ENCODE results near the gene SMG6.
"Not testable (repeated sequence)": the region's sequence is repeated elsewhere in the genome, so short reads cannot be mapped to it uniquely, and the experiment has no call there.

The SMG6 gene

DNA sequence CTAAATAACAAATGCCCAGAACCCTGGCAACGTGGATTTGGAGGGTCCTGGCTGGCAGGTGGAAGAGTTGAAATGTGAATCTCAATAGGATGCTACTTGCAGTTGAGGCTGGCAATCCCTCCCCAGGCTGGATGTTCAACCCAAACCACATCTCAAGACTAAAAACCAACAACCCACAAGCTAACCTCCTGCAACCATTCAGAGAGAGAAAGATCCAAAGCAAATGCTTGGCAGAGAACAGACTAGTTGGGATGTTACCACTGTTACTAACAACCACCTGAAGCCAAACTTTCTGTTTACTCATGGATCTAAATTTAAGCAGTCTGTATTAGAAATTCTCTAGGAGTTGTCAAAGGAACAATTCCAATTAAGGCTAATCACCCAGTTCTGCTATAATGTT lies 27.9 kb downstream of the SMG6 start:
- Histone ChIP-seq H3K9ac (ENCODE audit: low read depth, low read length) (no peak overlapping the region), H3K36me3 (ENCODE audit: insufficient read depth, low read length) (peaks cover 57% of the 10 kb centered on the region), H3K27me3 (ENCODE audit: insufficient read depth, low read length) (no peaks in the 10 kb centered on the region), H3K4me1 (ENCODE audit: insufficient read depth, low read length) (no peaks in the 10 kb centered on the region), H3K27ac (ENCODE audit: low read depth, low read length) (no peak overlapping the region), H3K4me3 (ENCODE audit: low read length) (no peak overlapping the region), H3K9me3 (ENCODE audit: insufficient read depth, low read depth, low read length) (no peaks in the 10 kb centered on the region)
- WGBS: 100% methylated on average over 1 of the region's 1 CpG

DNA sequence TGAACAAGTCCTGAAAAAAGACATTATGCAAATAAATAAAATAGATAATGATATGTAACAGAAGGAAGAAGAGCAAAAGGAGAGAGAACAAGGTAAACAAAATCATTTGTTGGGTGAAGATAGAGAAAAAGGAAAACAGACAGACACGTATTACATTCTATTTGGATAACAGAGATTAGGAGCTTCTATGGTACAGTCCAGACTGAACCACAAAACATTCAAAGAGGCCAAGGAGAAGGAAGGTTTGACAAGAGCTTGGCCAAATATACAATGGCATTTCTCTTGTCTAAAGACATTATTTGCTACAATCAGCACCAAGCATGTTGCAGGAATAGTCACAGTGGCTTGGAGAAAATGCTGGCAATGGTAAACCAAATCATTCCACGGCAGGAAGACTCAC lies 29.2 kb downstream of the SMG6 start:
- Histone ChIP-seq H3K36me3 (ENCODE audit: insufficient read depth, low read length) (peaks cover 54% of the 10 kb centered on the region), H3K9ac (ENCODE audit: low read depth, low read length) (no peak overlapping the region), H3K27me3 (ENCODE audit: insufficient read depth, low read length) (no peaks in the 10 kb centered on the region), H3K9me3 (ENCODE audit: insufficient read depth, low read depth, low read length) (no peaks in the 10 kb centered on the region), H3K27ac (ENCODE audit: low read depth, low read length) (no peak overlapping the region), H3K4me3 (ENCODE audit: low read length) (no peak overlapping the region), H3K4me1 (ENCODE audit: insufficient read depth, low read length) (no peaks in the 10 kb centered on the region)
- 44% methylated on average over 2 of the region's 2 CpGs for WGBS

DNA sequence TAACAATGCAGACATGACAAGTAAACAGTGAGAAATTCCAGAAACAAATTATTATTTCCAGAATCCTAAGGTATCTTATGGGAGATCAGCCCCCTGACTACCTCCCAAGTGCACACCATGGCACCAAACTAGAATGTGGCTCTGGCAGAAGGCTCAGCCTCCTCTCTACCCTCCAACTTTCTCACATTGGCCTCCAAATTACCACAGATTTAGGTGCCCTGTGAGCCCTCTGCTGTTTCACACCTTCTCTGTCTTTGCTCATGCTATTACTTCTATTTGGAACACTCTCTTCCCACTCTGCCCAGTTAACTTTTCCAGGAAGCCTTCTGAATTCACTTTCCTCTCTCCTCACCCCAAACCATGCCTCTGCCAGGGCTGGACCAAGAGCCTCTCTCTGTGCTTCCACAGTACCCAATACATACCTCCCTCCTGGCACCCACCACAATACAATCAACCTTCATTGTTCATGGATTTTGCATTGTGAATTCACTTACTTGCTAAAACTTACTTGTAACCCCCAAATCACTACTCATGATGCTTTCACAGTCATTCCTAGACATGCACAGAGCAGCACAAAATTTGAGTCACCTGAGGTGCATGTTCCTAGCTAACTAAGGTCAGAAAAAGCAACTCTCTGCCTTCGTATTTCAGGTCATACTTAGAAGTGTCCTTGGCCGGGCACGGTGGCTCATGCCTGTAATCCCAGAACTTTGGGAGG lies 31.4 kb downstream of the SMG6 start:
- Histone ChIP-seq H3K4me1 (ENCODE audit: insufficient read depth, low read length) (no peaks in the 10 kb centered on the region), H3K4me3 (ENCODE audit: low read length) (no peak overlapping the region), H3K9me3 (ENCODE audit: insufficient read depth, low read depth, low read length) (no peaks in the 10 kb centered on the region), H3K36me3 (ENCODE audit: insufficient read depth, low read length) (peaks cover 40% of the 10 kb centered on the region), H3K27me3 (ENCODE audit: insufficient read depth, low read length) (no peaks in the 10 kb centered on the region), H3K9ac (ENCODE audit: low read depth, low read length) (no peak overlapping the region), H3K27ac (ENCODE audit: low read depth, low read length) (no peak overlapping the region)
- WGBS: 93% methylated on average over 3 of the region's 3 CpGs

DNA sequence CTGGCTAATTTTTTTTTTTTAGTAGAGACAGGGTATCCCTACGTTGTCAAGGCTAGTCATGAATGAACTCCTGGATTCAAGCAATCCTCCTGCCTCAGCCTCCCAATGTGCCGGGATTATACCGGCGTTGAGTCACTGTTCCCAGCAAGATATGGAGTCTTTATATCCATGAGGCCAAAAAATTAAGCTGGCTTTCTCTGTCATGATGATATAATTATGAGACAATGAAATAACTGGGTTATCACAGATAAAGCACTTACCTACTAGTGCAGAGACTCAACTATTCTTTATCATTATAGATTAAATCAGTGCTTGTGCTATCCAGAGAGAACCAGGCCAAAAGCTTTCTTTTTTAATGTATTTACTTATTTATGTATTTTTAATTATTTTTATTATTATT lies 36.2 kb downstream of the SMG6 start:
- Histone ChIP-seq H3K4me1 (ENCODE audit: insufficient read depth, low read length) (no peaks in the 10 kb centered on the region), H3K36me3 (ENCODE audit: insufficient read depth, low read length) (peaks cover 32% of the 10 kb centered on the region; the same call in 1 of the 2 replicates), H3K27me3 (ENCODE audit: insufficient read depth, low read length) (no peaks in the 10 kb centered on the region), H3K27ac (ENCODE audit: low read depth, low read length) (no peak overlapping the region), H3K9ac (ENCODE audit: low read depth, low read length) (no peak overlapping the region), H3K4me3 (ENCODE audit: low read length) (no peak overlapping the region), H3K9me3 (ENCODE audit: insufficient read depth, low read depth, low read length) (no peaks in the 10 kb centered on the region)
- 97% methylated on average over 4 of the region's 4 CpGs for WGBS

DNA sequence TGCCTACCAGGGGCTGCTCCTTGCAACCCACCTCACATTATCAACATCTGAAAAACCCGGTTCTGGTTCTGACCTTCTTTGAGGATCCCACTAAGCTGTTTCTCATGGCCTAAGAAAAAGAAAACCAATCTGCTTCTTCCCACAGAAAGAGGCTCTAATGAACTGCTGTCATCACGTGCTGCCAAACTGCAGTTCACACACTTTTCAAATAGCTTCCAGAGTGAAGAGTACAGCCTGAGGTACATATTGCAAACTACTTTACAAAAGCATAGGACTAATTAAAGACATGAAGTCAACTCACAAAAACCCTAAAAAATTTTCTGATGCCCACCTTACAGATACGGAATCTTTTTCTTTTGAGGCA lies 36.7 kb downstream of the SMG6 start:
- H3K4me3 ChIP-seq (ENCODE audit: low read length): no peak overlapping the region
- no peaks in the 10 kb centered on the region for H3K4me1 ChIP-seq (ENCODE audit: insufficient read depth, low read length)
- WGBS: 89% methylated on average over 3 of the region's 3 CpGs
- H3K27me3 ChIP-seq (ENCODE audit: insufficient read depth, low read length): no peaks in the 10 kb centered on the region
- no peak overlapping the region for H3K27ac ChIP-seq (ENCODE audit: low read depth, low read length)
- H3K36me3 ChIP-seq (ENCODE audit: insufficient read depth, low read length): peaks cover 32% of the 10 kb centered on the region; the same call in 1 of the 2 replicates
- no peak overlapping the region for H3K9ac ChIP-seq (ENCODE audit: low read depth, low read length)
- no peaks in the 10 kb centered on the region for H3K9me3 ChIP-seq (ENCODE audit: insufficient read depth, low read depth, low read length)

DNA sequence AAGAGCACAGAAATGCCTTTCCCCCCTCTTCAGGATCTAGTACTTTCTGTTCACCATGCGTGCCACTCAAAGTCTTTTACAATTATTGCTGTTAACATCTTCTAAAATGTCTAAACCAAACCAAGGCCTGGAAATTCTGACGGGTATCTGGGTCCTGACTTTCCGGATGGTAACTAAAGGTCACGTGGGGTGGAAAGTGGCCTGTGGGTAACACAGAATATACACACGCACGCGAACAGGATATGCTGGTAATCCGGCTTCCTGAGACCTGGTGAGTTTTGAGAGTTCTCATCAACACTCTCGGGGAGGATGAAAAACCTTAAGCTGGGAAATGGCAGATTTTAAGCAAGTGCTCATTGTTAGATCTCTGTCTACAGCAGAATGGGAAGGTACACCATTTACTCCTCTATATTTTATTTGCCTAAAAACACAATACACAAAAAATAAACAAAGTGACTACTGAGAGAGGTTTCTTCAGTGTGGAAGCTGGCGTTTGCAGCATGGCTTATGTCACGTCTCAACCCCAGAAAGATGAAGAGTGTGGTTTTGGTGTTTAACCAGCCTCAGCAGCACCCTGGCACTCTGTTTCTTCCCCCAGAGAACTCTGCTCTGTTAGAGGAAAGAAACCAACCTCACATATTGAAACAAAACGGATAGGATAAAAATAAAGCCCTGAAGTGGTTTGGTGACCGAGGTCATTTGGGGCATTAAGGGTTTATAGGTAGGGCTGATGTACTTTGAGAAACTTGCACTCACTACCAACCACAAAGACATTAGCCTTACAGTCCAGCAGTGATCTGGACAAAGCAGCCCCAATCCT lies 37.3 kb downstream of the SMG6 start:
- Histone ChIP-seq H3K9me3 (ENCODE audit: insufficient read depth, low read depth, low read length) (no peaks in the 10 kb centered on the region), H3K36me3 (ENCODE audit: insufficient read depth, low read length) (peaks cover 32% of the 10 kb centered on the region; the same call in 1 of the 2 replicates), H3K27me3 (ENCODE audit: insufficient read depth, low read length) (no peaks in the 10 kb centered on the region), H3K9ac (ENCODE audit: low read depth, low read length) (no peak overlapping the region; the same call in 1 of the 2 replicates), H3K4me1 (ENCODE audit: insufficient read depth, low read length) (no peaks in the 10 kb centered on the region), H3K4me3 (ENCODE audit: low read length) (no peak overlapping the region), H3K27ac (ENCODE audit: low read depth, low read length) (no peak overlapping the region)
- 96% methylated on average over 11 of the region's 13 CpGs for WGBS

DNA sequence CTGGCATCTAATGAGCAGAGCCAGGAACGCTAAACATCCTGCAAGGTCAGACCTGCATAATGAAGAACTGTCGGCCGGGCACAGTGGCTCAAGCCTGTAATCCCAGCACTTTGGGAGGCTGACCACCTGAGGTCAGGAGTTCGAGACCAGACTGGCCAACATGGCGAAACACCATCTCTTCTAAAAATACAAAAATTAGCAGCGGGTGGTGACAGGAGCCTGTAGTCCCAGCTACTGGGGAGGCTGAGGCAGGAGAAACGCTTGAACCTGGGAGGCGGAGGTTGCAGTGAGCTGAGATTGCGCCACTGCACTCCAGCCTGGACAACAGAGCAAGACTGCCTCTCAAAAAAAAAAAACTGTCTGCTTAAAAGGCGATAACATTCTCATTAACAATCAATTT lies 38.4 kb downstream of the SMG6 start:
- not testable (repeated sequence) for H3K9me3 ChIP-seq (ENCODE audit: insufficient read depth, low read depth, low read length); H3K27me3 ChIP-seq (ENCODE audit: insufficient read depth, low read length); H3K4me1 ChIP-seq (ENCODE audit: insufficient read depth, low read length); H3K9ac ChIP-seq (ENCODE audit: low read depth, low read length); H3K27ac ChIP-seq (ENCODE audit: low read depth, low read length); H3K4me3 ChIP-seq (ENCODE audit: low read length)
- WGBS: 95% methylated on average over 10 of the region's 10 CpGs
- peaks cover 25% of the 10 kb centered on the region; the same call in 1 of the 2 replicates for H3K36me3 ChIP-seq (ENCODE audit: insufficient read depth, low read length)

DNA sequence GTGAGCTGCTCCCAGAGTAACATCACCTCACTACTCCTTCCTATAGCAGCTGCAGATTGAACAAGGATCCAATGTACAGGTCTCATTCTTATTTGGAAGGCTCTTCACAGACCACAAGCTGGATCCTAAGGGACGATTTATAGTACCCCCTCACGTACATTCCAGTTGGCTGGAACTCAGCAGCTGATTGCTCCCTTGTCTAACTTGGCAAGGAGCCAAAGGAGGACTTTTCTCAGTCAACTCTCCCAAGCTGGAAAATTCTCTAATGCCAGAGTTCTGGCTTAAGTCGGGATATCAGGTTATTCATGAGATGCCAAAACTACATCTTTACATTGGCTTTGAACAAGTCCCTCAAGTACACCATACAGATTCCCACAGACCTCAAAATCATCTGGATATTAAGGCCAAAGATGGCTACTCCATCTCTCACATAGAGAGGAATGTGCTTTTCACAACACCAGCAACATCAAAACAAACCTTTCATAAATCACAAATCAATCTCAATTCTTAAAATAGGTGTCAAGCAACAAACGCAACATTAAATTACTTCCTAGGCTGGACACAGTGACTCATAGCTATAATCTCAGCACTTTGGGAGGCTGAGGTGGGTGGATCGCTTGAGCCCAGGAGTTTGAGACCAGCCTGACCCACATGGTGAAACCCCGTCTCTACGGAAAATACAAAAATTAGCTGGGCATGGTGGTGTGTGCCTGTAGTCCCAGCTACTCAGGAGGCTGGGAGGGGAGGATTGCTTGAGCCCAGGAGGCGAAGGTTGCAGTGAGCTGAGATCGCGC lies 39.3 kb downstream of the SMG6 start:
- H3K27ac ChIP-seq (ENCODE audit: low read depth, low read length): no peak overlapping the region
- WGBS: 95% methylated on average over 10 of the region's 10 CpGs
- peaks cover 22% of the 10 kb centered on the region; the same call in 1 of the 2 replicates for H3K36me3 ChIP-seq (ENCODE audit: insufficient read depth, low read length)
- no peak overlapping the region for H3K4me3 ChIP-seq (ENCODE audit: low read length)
- H3K27me3 ChIP-seq (ENCODE audit: insufficient read depth, low read length): no peaks in the 10 kb centered on the region
- no peaks in the 10 kb centered on the region for H3K4me1 ChIP-seq (ENCODE audit: insufficient read depth, low read length)
- no peaks in the 10 kb centered on the region for H3K9me3 ChIP-seq (ENCODE audit: insufficient read depth, low read depth, low read length)
- no peak overlapping the region for H3K9ac ChIP-seq (ENCODE audit: low read depth, low read length)

DNA sequence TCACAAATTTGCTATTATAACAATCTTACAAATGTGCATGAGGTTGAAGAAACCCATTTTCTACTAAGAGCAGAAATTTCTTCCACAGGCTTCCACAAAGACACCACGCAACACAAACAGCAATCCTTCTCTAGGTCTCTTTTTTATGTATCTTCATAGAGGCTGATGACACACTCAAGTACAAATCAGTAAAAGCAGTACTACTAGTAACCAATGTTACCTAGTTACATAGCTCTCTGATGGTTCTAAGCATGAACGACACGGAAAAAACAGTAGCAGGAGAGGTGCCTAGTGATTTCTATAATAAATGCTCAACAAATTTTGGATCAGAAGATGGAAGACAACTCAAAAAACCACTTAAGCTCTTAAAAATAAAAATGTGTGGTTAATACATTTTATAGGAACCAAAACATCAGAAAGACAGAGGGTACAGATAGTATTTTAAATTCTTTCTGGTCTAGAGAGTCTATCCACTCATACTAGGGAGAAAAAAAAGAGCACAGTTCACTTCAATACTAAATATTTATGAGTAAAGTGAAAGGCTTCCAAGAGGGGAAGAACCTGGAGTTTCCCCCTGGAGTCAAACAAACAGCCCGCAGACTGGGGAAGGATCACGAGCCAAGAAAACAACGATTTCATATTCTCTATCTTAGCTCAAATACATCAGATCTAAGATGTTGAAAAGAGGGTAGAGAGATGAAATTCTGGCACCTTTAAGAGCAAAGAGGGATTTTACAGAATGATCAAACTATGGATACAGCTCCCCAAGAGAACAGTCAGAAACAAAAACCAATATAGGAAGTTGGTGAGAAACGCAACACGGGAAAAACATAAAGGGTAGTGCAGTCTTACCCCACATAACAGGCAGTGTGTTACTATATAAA lies 40.2 kb downstream of the SMG6 start:
- Histone ChIP-seq H3K4me1 (ENCODE audit: insufficient read depth, low read length) (no peaks in the 10 kb centered on the region), H3K4me3 (ENCODE audit: low read length) (no peak overlapping the region), H3K27ac (ENCODE audit: low read depth, low read length) (no peak overlapping the region), H3K36me3 (ENCODE audit: insufficient read depth, low read length) (peaks cover 22% of the 10 kb centered on the region; the same call in 1 of the 2 replicates), H3K9me3 (ENCODE audit: insufficient read depth, low read depth, low read length) (no peaks in the 10 kb centered on the region), H3K27me3 (ENCODE audit: insufficient read depth, low read length) (no peaks in the 10 kb centered on the region), H3K9ac (ENCODE audit: low read depth, low read length) (no peak overlapping the region)
- WGBS: 93% methylated on average over 5 of the region's 8 CpGs

DNA sequence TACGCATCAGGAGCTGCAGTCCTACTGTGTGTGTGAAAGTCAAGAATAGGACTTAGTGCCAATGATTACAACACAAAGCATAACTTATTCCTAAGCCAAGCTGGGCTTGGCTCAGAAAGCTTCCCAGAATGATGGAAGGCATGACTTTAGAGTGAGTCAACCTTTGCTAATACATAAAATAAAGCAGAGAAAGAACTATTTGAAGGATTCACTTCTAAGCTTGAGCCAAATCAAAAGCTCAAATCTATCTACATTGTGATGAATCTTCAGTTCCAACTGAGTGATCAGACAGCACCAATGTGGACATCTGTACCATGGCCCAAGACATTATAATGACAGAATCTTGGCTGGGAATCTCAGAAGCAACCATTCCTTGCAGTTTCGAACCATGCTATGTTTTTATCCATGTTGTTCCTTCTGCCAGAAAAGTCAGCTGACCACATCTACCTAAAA lies 41.4 kb downstream of the SMG6 start:
- no peak overlapping the region for H3K27ac ChIP-seq (ENCODE audit: low read depth, low read length)
- no peaks in the 10 kb centered on the region for H3K4me1 ChIP-seq (ENCODE audit: insufficient read depth, low read length)
- no peak overlapping the region for H3K9ac ChIP-seq (ENCODE audit: low read depth, low read length)
- no peak overlapping the region for H3K4me3 ChIP-seq (ENCODE audit: low read length)
- WGBS: 89% methylated on average over 2 of the region's 2 CpGs
- no peaks in the 10 kb centered on the region for H3K27me3 ChIP-seq (ENCODE audit: insufficient read depth, low read length)
- H3K36me3 ChIP-seq (ENCODE audit: insufficient read depth, low read length): peaks cover 18% of the 10 kb centered on the region; the same call in 1 of the 2 replicates
- H3K9me3 ChIP-seq (ENCODE audit: insufficient read depth, low read depth, low read length): no peaks in the 10 kb centered on the region

Measured in HUES64 (cell line).